Measurements from ENCODE around the gene BTBD2.
A peak's percentile ranks its signal among the peaks of the same experiment; 100 is the strongest.
"Not testable (repeated sequence)": the region's sequence is repeated elsewhere in the genome, so short reads cannot be mapped to it uniquely, and the experiment has no call there.

The BTBD2 gene

GRCh38 chr19:2039089-2039958 lies 23.8 kb upstream of the BTBD2 start:
- H3K27me3 Mint-ChIP-seq, result no peaks in the 10 kb centered on the region
- H3K27ac Mint-ChIP-seq, result peak overlapping the region; percentile 40
- peaks cover 71% of the 10 kb centered on the region for H3K36me3 Mint-ChIP-seq (ENCODE audit: low read depth)
- peaks cover 58% of the 10 kb centered on the region for H3K4me1 Mint-ChIP-seq (ENCODE audit: low read depth)
- H3K9me3 Mint-ChIP-seq, result peaks cover 9% of the 10 kb centered on the region
- intact Hi-C loops (cut with micrococcal nuclease), result no loop called here
- H3K4me3 Mint-ChIP-seq, result no peak overlapping the region

DNA sequence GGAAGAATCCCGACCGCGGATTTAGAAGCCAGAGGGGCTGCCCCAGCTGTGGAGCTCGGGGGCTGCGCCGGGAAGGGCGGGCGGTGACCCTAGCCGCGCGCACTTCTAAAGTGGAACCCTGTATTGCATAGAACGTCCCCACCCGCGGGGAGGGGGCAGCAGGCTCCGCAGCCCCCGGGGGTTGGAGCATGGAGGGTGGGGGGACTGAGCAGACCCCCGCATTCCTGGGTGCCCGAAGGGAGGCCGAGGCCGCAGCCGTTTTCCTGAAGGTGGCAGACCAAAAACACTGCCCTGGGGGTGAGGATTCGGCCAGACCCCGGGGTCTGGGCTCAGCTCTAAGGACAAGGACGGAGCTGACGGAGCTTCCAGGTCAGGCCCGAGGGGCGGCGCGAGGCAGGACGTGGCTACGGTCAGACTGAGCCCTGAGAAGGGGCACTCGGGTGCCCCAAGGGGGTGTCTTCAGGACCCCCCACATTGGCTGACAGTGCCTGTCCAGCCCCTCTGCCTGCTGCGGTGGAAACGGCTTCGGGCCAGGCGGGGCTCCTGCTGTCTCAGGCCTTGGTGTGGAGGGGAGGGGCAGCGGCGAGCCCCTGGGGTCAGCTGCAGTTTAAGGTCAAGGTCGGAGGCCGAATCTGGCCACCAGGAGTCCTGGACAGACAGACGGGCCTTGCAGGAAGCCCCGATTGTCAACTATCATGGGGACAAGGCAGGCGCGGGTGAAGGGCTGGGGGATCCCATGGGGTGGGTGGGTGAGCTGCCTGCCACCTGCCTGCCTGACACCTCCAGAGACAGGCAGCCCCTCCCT lies 23.0 kb upstream of the BTBD2 start:
- peak overlapping the region; percentile 55 for H3K27ac Mint-ChIP-seq
- peaks cover 9% of the 10 kb centered on the region for H3K9me3 Mint-ChIP-seq
- H3K36me3 Mint-ChIP-seq (ENCODE audit: low read depth), result peaks cover 62% of the 10 kb centered on the region
- intact Hi-C loops (cut with micrococcal nuclease), result no loop called here
- no peaks in the 10 kb centered on the region for H3K27me3 Mint-ChIP-seq
- H3K4me3 Mint-ChIP-seq, result no peak overlapping the region
- H3K4me1 Mint-ChIP-seq (ENCODE audit: low read depth), result peaks cover 57% of the 10 kb centered on the region

- H3K4me3 Mint-ChIP-seq, result no peak overlapping the region
Measured at GRCh38 chr19:2037651-2038255, 22.2 kb upstream of the BTBD2 start.

DNA sequence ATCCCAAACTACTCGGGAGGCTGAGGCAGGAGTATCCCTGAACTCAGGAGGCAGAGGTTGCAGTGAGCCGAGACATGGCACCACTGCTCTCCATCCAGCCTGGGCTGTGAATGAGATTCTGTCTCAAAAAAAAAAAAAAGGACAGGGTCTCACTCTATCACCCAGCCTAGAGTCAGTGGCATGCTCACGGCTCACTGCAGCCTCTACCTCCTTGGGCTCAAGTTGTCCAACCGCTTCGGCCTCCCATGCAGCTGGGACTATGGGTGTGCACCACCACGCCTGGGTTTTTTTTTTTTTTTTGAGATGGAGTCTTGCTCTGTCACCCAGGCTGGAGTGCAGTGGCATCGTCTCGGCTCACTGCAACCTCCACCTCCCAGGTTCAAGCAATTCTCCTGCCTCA lies 20.9 kb upstream of the BTBD2 start:
- Mint-ChIP-seq H3K4me1 (ENCODE audit: low read depth) (peaks cover 60% of the 10 kb centered on the region), H3K27ac (no peak overlapping the region), H3K4me3 (no peak overlapping the region), H3K36me3 (ENCODE audit: low read depth) (peaks cover 44% of the 10 kb centered on the region), H3K27me3 (no peaks in the 10 kb centered on the region), H3K9me3 (peaks cover 9% of the 10 kb centered on the region)
- intact Hi-C loops (cut with micrococcal nuclease), result no loop called here

More at GRCh38 chr19:2037651-2038255, 22.2 kb upstream of the BTBD2 start:
- Mint-ChIP-seq H3K27me3 (no peaks in the 10 kb centered on the region), H3K36me3 (ENCODE audit: low read depth) (peaks cover 55% of the 10 kb centered on the region), H3K9me3 (peaks cover 9% of the 10 kb centered on the region), H3K4me1 (ENCODE audit: low read depth) (peaks cover 57% of the 10 kb centered on the region), H3K27ac (peak overlapping the region; percentile 55)
- intact Hi-C loops (cut with micrococcal nuclease), result no loop called here

- Mint-ChIP-seq H3K36me3 (ENCODE audit: low read depth) (peaks cover 35% of the 10 kb centered on the region), H3K27me3 (no peaks in the 10 kb centered on the region), H3K4me1 (ENCODE audit: low read depth) (peaks cover 59% of the 10 kb centered on the region), H3K4me3 (peak overlapping the region; percentile 54), H3K27ac (peak overlapping the region; percentile 83), H3K9me3 (peaks cover 9% of the 10 kb centered on the region)
- intact Hi-C loops (cut with micrococcal nuclease), result no loop called here
Measured at GRCh38 chr19:2035590-2035991, 20.1 kb upstream of the BTBD2 start.

DNA sequence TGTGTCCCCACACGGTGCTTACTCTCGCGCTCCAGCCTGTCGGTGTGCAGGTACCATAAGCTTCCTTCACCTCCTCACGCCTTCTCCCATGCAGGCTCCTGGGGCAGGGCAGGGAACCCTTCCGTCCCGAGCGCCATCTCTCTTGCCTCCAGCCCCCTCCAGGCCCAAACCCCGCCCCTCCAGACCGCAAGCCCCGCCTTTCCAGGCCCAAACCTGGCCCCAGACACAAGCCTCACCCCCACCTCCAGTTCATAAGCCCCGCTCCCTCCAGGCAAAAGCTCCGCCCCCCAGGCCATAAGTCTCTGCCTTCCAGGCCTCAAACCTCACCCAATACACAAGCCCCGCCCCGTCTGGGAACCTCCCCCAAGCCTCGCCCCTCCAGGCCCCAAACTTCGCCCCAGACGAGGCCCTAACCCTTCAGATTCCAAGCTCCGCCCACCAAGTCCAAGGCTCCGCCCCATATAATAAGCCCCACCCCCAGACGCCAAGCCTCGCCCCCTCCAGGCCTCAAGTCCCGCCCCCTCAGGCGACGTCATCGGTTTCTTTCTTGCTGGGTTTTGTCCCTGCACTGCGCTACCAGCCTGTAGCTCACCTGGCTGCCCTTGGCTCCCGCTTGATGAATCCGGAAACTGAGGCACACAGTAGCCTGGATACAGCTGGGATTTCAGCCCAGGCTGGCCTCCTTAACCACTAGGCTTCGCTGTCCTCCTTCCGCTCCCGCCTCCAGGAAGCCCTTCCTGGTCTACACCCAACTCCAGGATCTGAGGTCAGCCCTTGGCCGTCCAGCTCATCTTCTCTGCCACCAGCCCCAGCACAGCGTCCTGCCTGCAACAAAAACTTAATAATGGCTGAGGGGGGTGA lies 19.4 kb upstream of the BTBD2 start:
- Mint-ChIP-seq H3K27ac (peak overlapping the region; percentile 83), H3K9me3 (peaks cover 9% of the 10 kb centered on the region), H3K36me3 (ENCODE audit: low read depth) (peaks cover 29% of the 10 kb centered on the region), H3K4me3 (peak overlapping the region; percentile 64), H3K27me3 (no peaks in the 10 kb centered on the region), H3K4me1 (ENCODE audit: low read depth) (peaks cover 62% of the 10 kb centered on the region)
- intact Hi-C loops (cut with micrococcal nuclease), result no loop called here

DNA sequence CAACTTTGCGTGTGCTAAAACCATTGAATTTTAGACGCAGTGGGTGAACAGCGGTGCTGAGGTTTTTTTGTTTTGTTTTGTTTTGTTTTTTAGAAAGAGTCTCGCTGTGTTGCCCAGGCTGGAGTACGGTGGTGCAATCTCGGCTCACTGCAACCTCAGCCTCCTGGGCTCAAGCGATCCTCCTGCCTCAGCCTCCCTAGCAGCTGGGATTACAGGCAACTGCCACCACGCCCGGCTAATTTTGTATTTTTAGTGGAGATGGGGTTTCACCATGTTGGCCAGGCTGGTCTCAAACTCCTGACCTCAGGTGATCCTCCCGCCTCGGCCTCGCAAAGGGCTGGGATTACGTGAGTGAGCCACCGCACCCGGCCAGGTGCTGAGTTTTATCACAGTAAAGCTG lies 18.7 kb upstream of the BTBD2 start:
- peaks cover 58% of the 10 kb centered on the region for H3K4me1 Mint-ChIP-seq (ENCODE audit: low read depth)
- H3K27me3 Mint-ChIP-seq; H3K9me3 Mint-ChIP-seq; intact Hi-C loops (cut with micrococcal nuclease): not testable (repeated sequence)
- H3K36me3 Mint-ChIP-seq (ENCODE audit: low read depth), result peaks cover 22% of the 10 kb centered on the region
- H3K27ac Mint-ChIP-seq, result peak overlapping the region; percentile 83
- peak overlapping the region; percentile 64 for H3K4me3 Mint-ChIP-seq

DNA sequence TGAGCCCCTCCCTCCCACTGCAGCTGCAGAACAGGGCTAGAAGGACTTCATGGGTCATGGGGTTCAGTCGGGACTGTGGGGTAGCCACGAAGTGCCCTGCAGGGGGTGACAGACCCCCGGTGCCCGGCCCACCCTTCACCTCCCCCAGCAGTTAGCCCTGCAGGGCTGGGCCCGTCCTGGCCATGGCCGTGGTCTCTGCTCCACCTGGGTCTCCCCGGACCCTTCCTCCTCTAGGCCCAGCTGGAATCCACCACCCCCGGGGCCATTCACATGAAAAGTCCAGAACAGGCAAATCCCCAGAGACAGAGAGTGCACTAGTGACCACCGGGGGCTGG lies 18.3 kb upstream of the BTBD2 start:
- no peak overlapping the region for H3K4me3 Mint-ChIP-seq

DNA sequence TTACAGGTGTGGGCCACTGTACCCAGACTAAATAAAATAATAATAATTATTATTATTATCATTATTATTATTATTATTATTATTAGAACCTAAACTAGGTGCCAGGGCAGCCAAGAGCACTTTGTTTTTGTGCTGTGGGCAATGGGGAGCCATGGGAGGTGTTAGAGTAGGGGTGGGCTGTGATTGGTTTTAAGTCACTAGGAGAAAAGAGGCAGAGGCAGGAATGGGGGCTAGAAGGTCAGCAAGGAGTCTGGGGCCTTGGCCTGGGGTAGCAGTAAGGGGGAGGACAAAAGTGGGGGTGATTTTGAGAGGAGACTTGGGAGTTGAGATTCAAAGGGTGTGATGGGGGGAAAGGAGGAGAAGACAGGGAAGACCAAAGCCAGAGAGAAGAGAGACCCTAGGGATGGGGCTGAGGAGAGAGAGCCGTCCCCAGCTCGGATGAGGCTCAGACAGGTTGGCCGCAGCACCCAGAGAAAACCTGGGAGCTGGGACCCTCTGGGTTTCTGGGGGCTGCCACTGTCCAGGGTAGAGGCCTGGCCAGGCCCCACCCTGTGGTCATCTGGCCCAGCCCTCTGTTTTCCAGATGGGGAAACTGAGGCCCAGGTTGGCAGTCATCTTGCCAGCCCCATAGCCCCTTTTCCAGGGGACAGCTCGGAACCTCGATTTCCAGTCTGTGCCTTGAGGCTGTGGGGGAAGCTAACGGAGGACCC lies 17.8 kb upstream of the BTBD2 start:
- Mint-ChIP-seq H3K4me3 (no peak overlapping the region), H3K36me3 (ENCODE audit: low read depth) (peaks cover 12% of the 10 kb centered on the region), H3K27ac (peak overlapping the region; percentile 88), H3K9me3 (peaks cover 9% of the 10 kb centered on the region), H3K27me3 (no peaks in the 10 kb centered on the region), H3K4me1 (ENCODE audit: low read depth) (peaks cover 62% of the 10 kb centered on the region)
- intact Hi-C loops (cut with micrococcal nuclease), result no loop called here

More for the DNA sequence above, 18.3 kb upstream of the BTBD2 start:
- peaks cover 9% of the 10 kb centered on the region for H3K9me3 Mint-ChIP-seq
- H3K27ac Mint-ChIP-seq, result peak overlapping the region; percentile 83
- intact Hi-C loops (cut with micrococcal nuclease), result no loop called here
- H3K27me3 Mint-ChIP-seq, result no peaks in the 10 kb centered on the region
- peaks cover 17% of the 10 kb centered on the region for H3K36me3 Mint-ChIP-seq (ENCODE audit: low read depth)
- H3K4me1 Mint-ChIP-seq (ENCODE audit: low read depth), result peaks cover 57% of the 10 kb centered on the region

GRCh38 chr19:2032296-2032941 lies 16.9 kb upstream of the BTBD2 start:
- intact Hi-C loops (cut with micrococcal nuclease), result no loop called here
- H3K27me3 Mint-ChIP-seq, result no peaks in the 10 kb centered on the region
- H3K4me1 Mint-ChIP-seq (ENCODE audit: low read depth), result peaks cover 61% of the 10 kb centered on the region
- H3K27ac Mint-ChIP-seq, result peak overlapping the region; percentile 88
- H3K36me3 Mint-ChIP-seq (ENCODE audit: low read depth), result peaks cover 4% of the 10 kb centered on the region
- H3K9me3 Mint-ChIP-seq, result peaks cover 9% of the 10 kb centered on the region
- H3K4me3 Mint-ChIP-seq, result peak overlapping the region; percentile 66

- H3K4me1 Mint-ChIP-seq (ENCODE audit: low read depth), result peaks cover 49% of the 10 kb centered on the region
- no peaks in the 10 kb centered on the region for H3K27me3 Mint-ChIP-seq
- no peaks in the 10 kb centered on the region for H3K9me3 Mint-ChIP-seq
- no peak overlapping the region for H3K4me3 Mint-ChIP-seq
- H3K27ac Mint-ChIP-seq, result no peak overlapping the region
- intact Hi-C loops (cut with micrococcal nuclease), result no loop called here
- peaks cover 7% of the 10 kb centered on the region for H3K36me3 Mint-ChIP-seq (ENCODE audit: low read depth)
Measured at GRCh38 chr19:2027361-2027760, 11.8 kb upstream of the BTBD2 start.

GRCh38 chr19:2026770-2027169 lies 11.3 kb upstream of the BTBD2 start:
- no peaks in the 10 kb centered on the region for H3K9me3 Mint-ChIP-seq
- no peak overlapping the region for H3K4me3 Mint-ChIP-seq
- peaks cover 43% of the 10 kb centered on the region for H3K4me1 Mint-ChIP-seq (ENCODE audit: low read depth)
- peaks cover 7% of the 10 kb centered on the region for H3K36me3 Mint-ChIP-seq (ENCODE audit: low read depth)
- H3K27ac Mint-ChIP-seq, result no peak overlapping the region
- no peaks in the 10 kb centered on the region for H3K27me3 Mint-ChIP-seq
- intact Hi-C loops (cut with micrococcal nuclease), result no loop called here
